Large intestine (tissue), 3 donors: ENCODE results near the gene TUT4. TPM values are rescaled to one million over a fixed set of nuclear protein-coding genes. Genes with fewer than 3 reads are reported as not detected.
A peak's percentile ranks its signal among the peaks of the same experiment; 100 is the strongest.

Experiments
- DNase-seq, 2 donors: peaks; one replicate each; pipeline versions ENCODE4 v3.0.0 to v3.0.0-alpha.2; 2013
- H3K27ac ChIP-seq: one replicate; pipeline ENCODE4 v1.5.1; 2013; ENCODE audit warnings: low read length
- H3K27me3 ChIP-seq: 2 replicates; pipeline ENCODE4 v1.6.1; 2013; ENCODE audit warnings: low read length; ENCODE audit not compliant: control insufficient read depth, insufficient read depth
- H3K36me3 ChIP-seq: 2 replicates; pipeline ENCODE4 v1.6.1; 2013; ENCODE audit warnings: low read length; ENCODE audit not compliant: control insufficient read depth, insufficient read depth
- H3K4me1 ChIP-seq: one replicate; pipeline ENCODE4 v1.6.1; 2013; ENCODE audit warnings: low read length; ENCODE audit not compliant: control insufficient read depth, insufficient read depth
- H3K4me3 ChIP-seq: one replicate; pipeline ENCODE4 v1.5.1; 2013; ENCODE audit warnings: low read length
- H3K9me3 ChIP-seq: one replicate; pipeline ENCODE4 v1.6.1; 2013; ENCODE audit warnings: mild to moderate bottlenecking, low read depth, low read length, moderate library complexity; ENCODE audit not compliant: control insufficient read depth
- WGBS: methylation state at CpG from one replicate; pipeline ENCODE4 v1.1.5; 2013; ENCODE audit warnings: low lambda C conversion rate; ENCODE audit not compliant: insufficient coverage; 5-methylcytosine and 5-hydroxymethylcytosine counted together
- polyA plus RNA-seq: library from polyadenylated mRNA; unstranded; fragments of 120-200 nt; gene quantifications from one replicate; pipeline ENCODE4 v1.2.1, GENCODE V29; 2013

Gene TUT4
- polyA plus RNA-seq, 1 donor: 68.7 TPM

- H3K27me3 ChIP-seq: no peaks in the 10 kb centered on the region
- H3K4me3 ChIP-seq: no peak overlapping the region
- H3K36me3 ChIP-seq: peaks cover 46% of the 10 kb centered on the region
- H3K27ac ChIP-seq: no peak overlapping the region
- H3K9me3 ChIP-seq: no peaks in the 10 kb centered on the region
- no peaks in the 10 kb centered on the region for H3K4me1 ChIP-seq
- 20% methylated on average over 1 of the region's 1 CpG for WGBS
- peak in 1 of 2 donors; percentile 30 for DNase-seq
These were observed 132.2 kb downstream of the TUT4 start for GRCh38 chr1:52420713-52421112.

GRCh38 chr1:52416811-52417210 is 136.1 kb downstream of the TUT4 start:
- Histone ChIP-seq H3K27ac (no peak overlapping the region), H3K36me3 (peaks cover 64% of the 10 kb centered on the region), H3K9me3 (no peaks in the 10 kb centered on the region), H3K27me3 (no peaks in the 10 kb centered on the region), H3K4me1 (no peaks in the 10 kb centered on the region), H3K4me3 (no peak overlapping the region)
- WGBS: 82% methylated on average over 2 of the region's 2 CpGs
- no peak for DNase-seq

- Histone ChIP-seq H3K4me1 (no peaks in the 10 kb centered on the region), H3K27ac (no peak overlapping the region), H3K4me3 (no peak overlapping the region), H3K9me3 (no peaks in the 10 kb centered on the region), H3K27me3 (no peaks in the 10 kb centered on the region), H3K36me3 (peaks cover 74% of the 10 kb centered on the region)
- no peak for DNase-seq
These were observed 137.9 kb downstream of the TUT4 start for GRCh38 chr1:52414942-52415341.

- Histone ChIP-seq H3K4me3 (no peak overlapping the region), H3K36me3 (peaks cover 87% of the 10 kb centered on the region), H3K9me3 (no peaks in the 10 kb centered on the region), H3K27me3 (no peaks in the 10 kb centered on the region), H3K4me1 (no peaks in the 10 kb centered on the region), H3K27ac (peak overlapping the region; percentile 45)
- no CpG with 5 or more reads among the region's 10 CpGs for WGBS
- peak in 1 of 2 donors; percentile 37 for DNase-seq
These were observed 139.4 kb downstream of the TUT4 start for GRCh38 chr1:52413410-52413989.

- Histone ChIP-seq H3K27ac (peak overlapping the region; percentile 93), H3K27me3 (no peaks in the 10 kb centered on the region), H3K36me3 (peaks cover 25% of the 10 kb centered on the region), H3K4me1 (peaks cover 7% of the 10 kb centered on the region), H3K4me3 (peak overlapping the region; percentile 83), H3K9me3 (no peaks in the 10 kb centered on the region)
- DNase-seq: no peak
- WGBS: no CpG with 5 or more reads among the region's 8 CpGs
These were observed 147.9 kb downstream of the TUT4 start for GRCh38 chr1:52404975-52405338.

GRCh38 chr1:52404116-52404974 is 148.5 kb downstream of the TUT4 start, which contains the start of the genes ORC1 and PRPF38A:
TSS of gene ORC1 (minus strand) at chr1:52404423. CDS start at chr1:52402223, 2,200 bp downstream.
TSS of gene PRPF38A (plus strand) at chr1:52404602. CDS start at chr1:52404750, 148 bp downstream.
- peaks cover 7% of the 10 kb centered on the region for H3K4me1 ChIP-seq
- no peaks in the 10 kb centered on the region for H3K27me3 ChIP-seq
- peak; percentile 97 for DNase-seq
- peak within 1 kb of the TSS; percentile 83 for H3K4me3 ChIP-seq
- H3K9me3 ChIP-seq: no peaks in the 10 kb centered on the region
- 0% methylated on average over 2 of the region's 57 CpGs for WGBS
- H3K36me3 ChIP-seq: peaks cover 20% of the 10 kb centered on the region
- peak within 1 kb of the TSS; percentile 93 for H3K27ac ChIP-seq

GRCh38 chr1:52403566-52404115 is 149.3 kb downstream of the TUT4 start:
- no peaks in the 10 kb centered on the region for H3K27me3 ChIP-seq

GRCh38 chr1:52402860-52403240 is 150.0 kb downstream of the TUT4 start:
- Histone ChIP-seq H3K36me3 (peaks cover 7% of the 10 kb centered on the region), H3K4me1 (peaks cover 7% of the 10 kb centered on the region), H3K9me3 (no peaks in the 10 kb centered on the region), H3K27me3 (no peaks in the 10 kb centered on the region), H3K27ac (peak overlapping the region; percentile 27), H3K4me3 (no peak overlapping the region)
- DNase-seq: peak; percentile 45 to 71
- WGBS: no CpG with 5 or more reads among the region's 3 CpGs

More at GRCh38 chr1:52403566-52404115, 149.3 kb downstream of the TUT4 start:
- Histone ChIP-seq H3K4me3 (peak overlapping the region; percentile 83), H3K27ac (peak overlapping the region; percentile 93), H3K9me3 (no peaks in the 10 kb centered on the region), H3K36me3 (peaks cover 13% of the 10 kb centered on the region), H3K4me1 (peaks cover 7% of the 10 kb centered on the region)
- no CpG with 5 or more reads among the region's 16 CpGs for WGBS
- peak; percentile 13 to 41 for DNase-seq

GRCh38 chr1:52400131-52400530 is 152.8 kb downstream of the TUT4 start:
- H3K27ac ChIP-seq: no peak overlapping the region
- no peak overlapping the region for H3K4me3 ChIP-seq
- no peak for DNase-seq
- H3K4me1 ChIP-seq: peaks cover 7% of the 10 kb centered on the region
- WGBS: 100% methylated on average over 2 of the region's 6 CpGs
- H3K36me3 ChIP-seq: peaks cover 4% of the 10 kb centered on the region
- no peaks in the 10 kb centered on the region for H3K27me3 ChIP-seq
- H3K9me3 ChIP-seq: no peaks in the 10 kb centered on the region

- WGBS: 96% methylated on average over 3 of the region's 3 CpGs
- no peaks in the 10 kb centered on the region for H3K9me3 ChIP-seq
- no peak for DNase-seq
These were observed 153.3 kb downstream of the TUT4 start for GRCh38 chr1:52399629-52400028.

More at GRCh38 chr1:52399629-52400028, 153.3 kb downstream of the TUT4 start:
- Histone ChIP-seq H3K4me1 (peaks cover 7% of the 10 kb centered on the region), H3K27ac (no peak overlapping the region), H3K27me3 (no peaks in the 10 kb centered on the region), H3K36me3 (peaks cover 4% of the 10 kb centered on the region), H3K4me3 (no peak overlapping the region)
